GM18873 (cell line): ENCODE measurements around the gene FOXG1.

Experiments
- ATAC-seq: cut with Tn5 transposase; IDR thresholded peaks from one replicate; pipeline ENCODE4 v1.9.1; 2021; ENCODE audit warnings: mild to moderate bottlenecking, moderate library complexity, moderate number of reproducible peaks; ENCODE audit not compliant: unreplicated experiment, low FRiP score

FOXG1 gene

GRCh38 chr14:28761438-28762291 lies 4.9 kb upstream of the FOXG1 start:
- ATAC-seq: no peak

- ATAC-seq: no peak
Observed at GRCh38 chr14:28762303-28762954, 4.2 kb upstream of the FOXG1 start.

- ATAC-seq: no peak
Observed at GRCh38 chr14:28762955-28763326, 3.6 kb upstream of the FOXG1 start.

- no peak for ATAC-seq
Observed at GRCh38 chr14:28763751-28764256, 2.8 kb upstream of the FOXG1 start.

- ATAC-seq: no peak
Observed at GRCh38 chr14:28764257-28765160, 2.1 kb upstream of the FOXG1 start.

- no peak for ATAC-seq
Observed at GRCh38 chr14:28765169-28765830, 1.3 kb upstream of the FOXG1 start.

GRCh38 chr14:28765831-28766468 lies 637 bp upstream of the FOXG1 start:
- ATAC-seq: no peak

GRCh38 chr14:28767030-28767852 lies 654 bp downstream of the FOXG1 start:
- ATAC-seq: no peak

GRCh38 chr14:28767853-28768741 lies 1.5 kb downstream of the FOXG1 start:
- ATAC-seq: no peak

- ATAC-seq: no peak
Observed at GRCh38 chr14:28769276-28769880, 2.8 kb downstream of the FOXG1 start.

- no peak for ATAC-seq
Observed at GRCh38 chr14:28770061-28770460, 3.5 kb downstream of the FOXG1 start.

GRCh38 chr14:28770630-28771029 lies 4.0 kb downstream of the FOXG1 start:
- no peak for ATAC-seq

- no peak for ATAC-seq
Observed at GRCh38 chr14:28771168-28771567, 4.6 kb downstream of the FOXG1 start.

- no peak for ATAC-seq
Observed at GRCh38 chr14:28772613-28773012, 6.0 kb downstream of the FOXG1 start.

GRCh38 chr14:28773176-28773575 lies 6.6 kb downstream of the FOXG1 start:
- no peak for ATAC-seq

GRCh38 chr14:28773861-28774691 lies 7.5 kb downstream of the FOXG1 start:
- no peak for ATAC-seq
